Measurements from ENCODE around the gene MXD4.
A peak's percentile ranks its signal among the peaks of the same experiment; 100 is the strongest.
"Not testable (repeated sequence)": the region's sequence is repeated elsewhere in the genome, so short reads cannot be mapped to it uniquely, and the experiment has no call there.

MXD4 gene

GRCh38 chr4:2291705-2292645, 30.1 kb upstream of the MXD4 start:
- no peak for DNase-seq

GRCh38 chr4:2290974-2291704, 29.2 kb upstream of the MXD4 start:
- DNase-seq, result peak; percentile 87

- DNase-seq, result no peak
These were observed 28.6 kb upstream of the MXD4 start for GRCh38 chr4:2290488-2290887.

GRCh38 chr4:2289955-2290333, 28.0 kb upstream of the MXD4 start:
- DNase-seq, result no peak

- no peak for DNase-seq
These were observed 27.5 kb upstream of the MXD4 start for GRCh38 chr4:2289311-2289954.

GRCh38 chr4:2288051-2288541, 26.2 kb upstream of the MXD4 start:
- no peak for DNase-seq

GRCh38 chr4:2287594-2287915, 25.6 kb upstream of the MXD4 start:
- no peak for DNase-seq

GRCh38 chr4:2286904-2287593, 25.1 kb upstream of the MXD4 start:
- no peak for DNase-seq

GRCh38 chr4:2285613-2286381, 23.9 kb upstream of the MXD4 start:
- no peak for DNase-seq

GRCh38 chr4:2284934-2285612, 23.2 kb upstream of the MXD4 start:
- no peak for DNase-seq

GRCh38 chr4:2284161-2284933, 22.4 kb upstream of the MXD4 start:
- no peak for DNase-seq

- DNase-seq, result no peak
These were observed 21.3 kb upstream of the MXD4 start for GRCh38 chr4:2283199-2283711.

- DNase-seq, result peak; percentile 92
These were observed 19.9 kb upstream of the MXD4 start for GRCh38 chr4:2281575-2282343.

GRCh38 chr4:2280531-2281300, 18.8 kb upstream of the MXD4 start:
- no peak for DNase-seq

- DNase-seq, result no peak
These were observed 16.0 kb upstream of the MXD4 start for GRCh38 chr4:2277956-2278355.

- no peak for DNase-seq
These were observed 14.8 kb upstream of the MXD4 start for GRCh38 chr4:2276581-2277325.

GRCh38 chr4:2275546-2276251, 13.8 kb upstream of the MXD4 start:
- no peak for DNase-seq

- not testable (repeated sequence) for DNase-seq
These were observed 13.1 kb upstream of the MXD4 start for GRCh38 chr4:2275044-2275397.
